Dedifferentiated amniotic fluid mesenchymal stem cell (primary cell): ENCODE results near the gene UNC80.
"Not testable (repeated sequence)": the region's sequence is repeated elsewhere in the genome, so short reads cannot be mapped to it uniquely, and the experiment has no call there.

Experiments used
- DNase-seq: peaks from one replicate; pipeline ENCODE4 v3.0.0-alpha.2; 2016; ENCODE audit errors: extremely low spot score

UNC80 gene

DNA sequence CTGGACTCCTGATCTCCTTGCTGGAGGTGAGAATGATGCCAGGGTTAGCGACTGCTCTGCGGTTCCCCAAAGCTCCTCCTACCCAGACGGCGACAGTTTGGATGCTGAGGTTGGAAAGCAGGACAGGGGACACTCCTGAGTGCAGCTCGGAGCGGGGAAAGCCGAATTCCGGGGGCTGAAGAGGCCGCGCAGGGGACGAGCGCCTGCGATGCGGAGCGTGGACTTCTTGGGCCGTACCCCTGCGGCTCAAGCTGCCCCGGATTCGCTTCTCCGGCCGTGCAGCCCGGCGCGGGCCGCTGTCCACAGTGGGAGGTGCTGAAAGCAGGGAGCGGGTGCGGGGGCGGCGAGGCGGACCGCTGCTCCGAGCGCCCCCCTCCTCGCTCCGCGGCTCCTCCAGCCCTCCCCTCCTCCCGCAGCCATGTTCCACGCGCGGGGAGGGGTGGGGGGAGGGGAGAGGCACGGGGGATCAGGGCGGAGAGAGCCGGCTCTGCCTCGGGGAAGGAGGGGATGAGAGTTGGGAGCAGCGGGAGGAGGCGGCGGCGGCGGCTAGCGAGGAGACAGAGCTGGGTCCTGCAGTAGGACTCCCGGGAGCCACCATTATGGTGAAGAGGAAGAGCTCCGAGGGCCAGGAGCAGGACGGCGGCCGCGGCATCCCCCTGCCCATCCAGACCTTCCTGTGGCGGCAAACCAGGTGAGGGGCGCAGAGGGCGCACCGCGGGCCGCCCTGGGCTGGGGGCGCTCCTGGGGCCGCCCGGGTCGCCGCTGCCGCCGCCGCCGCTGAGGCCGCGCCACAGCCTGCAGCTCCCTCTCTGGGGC lies at the start of gene UNC80:
TSS of gene UNC80 (plus strand) at position 359 of the 816 bp plus-strand sequence. CDS start at position 600, 241 bp downstream.
- peak; percentile 43 for DNase-seq

DNA sequence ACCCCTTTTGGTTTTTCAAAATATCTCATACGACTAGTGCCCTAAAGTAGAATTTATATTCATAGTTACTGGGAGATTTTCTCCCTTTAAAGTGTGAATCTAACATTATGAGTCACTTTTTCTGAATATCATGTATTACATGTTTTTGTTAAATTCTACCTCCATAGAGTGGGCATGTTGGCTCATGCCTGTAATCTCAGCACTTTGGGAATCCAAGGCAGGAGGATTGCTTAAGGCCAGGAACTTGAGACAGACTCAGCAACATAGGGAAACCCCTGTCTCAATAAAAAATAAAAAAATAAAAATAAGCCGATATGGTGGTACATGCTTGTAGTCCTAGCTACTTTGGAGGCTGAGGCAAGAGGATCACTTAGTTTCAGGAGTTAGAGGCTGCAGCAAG lies 45.3 kb upstream of the UNC80 start:
- DNase-seq: no peak

DNA sequence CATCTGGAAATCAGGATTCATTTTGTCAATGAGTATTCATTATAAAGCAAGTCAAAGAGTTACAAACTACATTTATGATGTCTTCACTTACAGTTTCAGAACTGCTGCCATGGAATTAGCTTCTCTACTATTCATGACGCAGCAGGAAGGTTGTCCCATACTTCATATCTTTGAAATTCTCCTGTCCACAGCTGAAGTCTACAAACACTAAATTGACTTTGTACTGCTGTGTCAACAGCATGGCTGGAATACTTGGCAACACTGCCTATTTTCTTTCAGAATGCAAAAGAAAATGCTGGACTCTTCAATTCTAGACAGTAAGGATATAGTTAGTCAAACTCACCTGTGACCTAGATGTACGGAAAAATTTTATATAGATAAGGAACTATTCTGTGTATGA lies 44.6 kb upstream of the UNC80 start:
- no peak for DNase-seq

DNA sequence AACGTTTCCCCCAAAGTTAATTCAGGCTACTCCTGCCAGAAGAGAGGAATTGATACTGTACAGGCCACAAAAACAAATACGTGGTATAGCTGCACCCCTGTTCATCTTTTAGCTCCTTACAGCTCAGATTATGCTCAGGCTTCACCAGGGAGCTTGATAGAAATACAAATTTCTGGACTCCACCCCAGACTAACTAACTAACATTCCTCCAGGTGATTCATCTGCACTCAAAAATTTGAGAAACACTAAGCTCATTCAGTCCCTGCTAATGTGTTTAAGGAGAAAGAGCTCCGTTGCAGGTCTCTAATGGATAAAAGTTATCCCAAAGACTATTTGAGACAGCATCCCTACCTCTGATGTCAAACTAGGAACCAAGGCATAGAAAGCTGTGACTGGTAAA lies 36.8 kb upstream of the UNC80 start:
- DNase-seq: no peak

- DNase-seq: no peak
These were observed 29.7 kb upstream of the UNC80 start for GRCh38 chr2:209741953-209742352.

DNA sequence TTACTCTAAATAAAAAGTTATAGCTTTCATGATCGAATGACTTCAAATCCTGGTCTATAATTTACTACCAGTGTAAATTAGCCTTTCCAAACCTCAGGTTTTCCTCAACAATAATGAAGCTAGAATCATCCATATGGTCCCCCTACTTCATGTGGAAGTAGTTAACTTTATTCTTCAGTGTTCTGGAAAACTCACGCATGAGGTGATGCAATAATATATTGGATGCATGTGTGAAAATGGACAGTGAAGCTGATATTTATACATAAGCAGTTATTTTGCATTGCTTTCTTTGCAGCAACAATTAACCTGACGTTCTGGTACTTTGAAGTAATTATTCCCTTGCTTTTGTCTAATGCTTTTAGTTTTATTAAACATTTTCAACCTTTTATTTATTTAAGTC lies 18.6 kb upstream of the UNC80 start:
- no peak for DNase-seq

- no peak for DNase-seq
These were observed 14.5 kb upstream of the UNC80 start for GRCh38 chr2:209757163-209757562.

- DNase-seq: no peak
These were observed 10.1 kb upstream of the UNC80 start for GRCh38 chr2:209761566-209761965.

- DNase-seq: no peak
These were observed 9.1 kb upstream of the UNC80 start for GRCh38 chr2:209762563-209762962.

- no peak for DNase-seq
These were observed 8.5 kb upstream of the UNC80 start for GRCh38 chr2:209763106-209763505.

DNA sequence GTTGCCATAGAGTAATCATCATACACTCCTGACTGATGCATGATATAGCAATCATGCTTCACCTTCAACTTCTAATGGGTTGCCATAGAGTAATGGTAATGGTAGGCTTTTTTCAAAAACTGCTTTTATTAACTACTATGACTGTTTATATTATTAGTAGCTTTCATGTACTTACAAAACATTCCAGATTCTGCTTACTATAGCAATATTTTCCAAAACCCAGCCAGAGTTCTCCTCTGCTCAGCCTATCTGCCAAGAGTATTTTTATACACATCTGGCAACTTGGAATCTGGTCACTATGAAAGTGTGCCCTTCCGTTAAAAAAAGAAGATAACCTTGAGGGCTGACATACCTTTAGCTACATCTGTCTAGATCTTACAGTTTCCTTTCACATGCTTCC lies 5.0 kb upstream of the UNC80 start:
- no peak for DNase-seq

- no peak for DNase-seq
These were observed 4.3 kb upstream of the UNC80 start for GRCh38 chr2:209767316-209767715.

GRCh38 chr2:209768557-209768956 lies 3.1 kb upstream of the UNC80 start:
- DNase-seq: no peak

DNA sequence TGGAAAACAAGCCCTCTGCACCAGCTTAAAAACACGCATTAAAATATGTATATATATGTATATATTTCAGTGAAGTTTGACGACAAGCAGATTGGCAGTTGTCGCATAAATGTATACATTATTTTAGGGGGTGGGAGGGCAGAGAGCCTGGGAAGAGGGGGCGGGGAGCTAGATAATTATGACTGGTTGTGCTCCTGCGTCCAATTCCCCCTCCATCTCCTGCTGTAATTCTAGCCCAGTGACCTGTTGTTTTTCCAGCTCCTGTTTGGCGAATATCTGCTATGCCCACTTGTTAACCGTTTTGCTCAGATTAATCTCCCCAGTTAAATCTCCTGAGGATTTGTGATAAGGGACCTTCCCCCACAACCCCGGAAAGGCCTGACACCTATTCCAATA lies 656 bp downstream of the UNC80 start:
- DNase-seq: no peak

GRCh38 chr2:209773377-209773776 lies 1.7 kb downstream of the UNC80 start:
- DNase-seq: no peak

DNA sequence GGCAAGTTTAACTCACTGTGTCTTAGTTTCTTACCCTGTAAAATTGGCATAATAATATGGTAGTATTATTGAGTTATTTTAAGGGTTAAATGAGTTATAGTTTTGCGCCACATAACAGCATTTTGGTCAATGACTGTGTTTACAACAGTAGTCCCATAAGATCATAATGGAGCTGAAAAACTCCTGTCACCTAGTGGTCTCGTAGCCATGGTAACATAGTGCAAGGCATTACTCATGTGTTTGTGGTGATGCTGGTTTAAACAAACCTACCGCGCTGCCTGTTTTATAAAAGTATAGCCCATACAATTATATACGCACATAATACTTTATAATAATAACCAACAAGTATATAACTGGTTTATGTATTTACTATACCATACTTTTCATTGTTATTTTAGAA lies 15.8 kb downstream of the UNC80 start:
- DNase-seq: no peak

DNA sequence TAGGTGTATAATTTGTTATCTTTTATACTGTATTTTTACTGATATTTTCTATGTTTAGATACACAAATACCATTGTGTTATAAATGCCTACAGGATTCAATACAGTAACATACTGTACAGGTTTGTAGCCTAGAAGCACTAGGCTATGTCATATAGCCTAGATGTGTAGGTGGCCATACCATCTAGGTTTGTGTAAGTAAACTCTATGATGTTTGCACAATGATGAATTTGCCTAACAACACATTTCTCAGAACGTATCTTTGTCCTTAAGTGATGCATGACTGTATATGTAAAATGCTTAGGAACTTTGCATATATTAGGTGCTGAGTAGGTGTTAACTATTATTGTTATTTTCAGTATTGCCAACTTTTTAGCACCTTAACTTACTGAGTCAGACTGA lies 17.3 kb downstream of the UNC80 start:
- DNase-seq: no peak

DNA sequence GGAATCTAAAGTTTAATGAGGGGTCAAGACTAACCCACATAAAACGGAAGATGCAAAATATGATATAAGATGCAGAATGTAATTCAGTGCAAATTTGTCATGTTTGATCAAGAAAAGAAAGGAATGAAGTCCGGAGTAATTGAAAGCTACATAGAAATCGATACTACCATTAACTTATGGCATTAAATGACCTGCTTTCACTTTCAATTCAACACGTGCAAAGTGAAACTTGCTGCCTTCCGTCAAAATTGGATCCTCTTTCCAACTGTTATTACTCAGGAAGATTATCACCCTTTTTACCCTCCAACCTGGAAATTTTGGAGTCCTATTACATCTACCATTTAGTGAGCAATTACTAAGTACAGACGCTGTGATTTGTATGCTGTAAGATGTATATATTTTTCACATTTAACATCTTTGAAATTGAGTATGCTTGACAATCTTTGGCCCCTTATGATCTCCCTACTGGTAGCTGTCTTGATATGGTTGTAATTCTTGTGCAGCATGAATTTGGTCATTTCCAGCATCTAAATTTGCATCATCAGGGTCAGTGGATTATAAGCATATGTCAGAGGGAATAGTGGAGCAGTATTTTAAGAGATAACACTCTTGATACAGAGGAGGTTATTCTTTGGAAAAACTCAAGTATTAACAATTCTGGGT lies 18.6 kb downstream of the UNC80 start:
- DNase-seq: no peak

GRCh38 chr2:209791151-209791550 lies 19.5 kb downstream of the UNC80 start:
- DNase-seq: no peak

DNA sequence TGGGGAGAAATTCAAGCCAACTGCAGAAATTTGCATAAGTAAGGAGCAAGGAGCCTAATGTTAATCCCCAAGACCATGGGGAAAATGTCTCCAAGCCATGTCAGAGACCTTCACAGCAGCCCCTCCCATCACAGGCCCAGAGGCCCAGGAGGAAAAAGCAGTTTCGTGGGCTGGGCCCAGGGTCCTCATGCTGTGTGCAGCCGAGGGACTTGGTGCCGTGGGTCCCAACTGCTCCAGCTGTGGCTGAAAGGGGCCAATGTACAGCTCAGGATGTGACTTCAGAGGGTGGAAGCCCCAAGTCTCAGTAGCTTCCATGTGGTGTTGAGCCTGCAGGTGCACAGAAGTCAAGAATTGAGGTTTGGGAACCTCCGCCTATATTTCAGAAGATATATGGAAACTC lies 23.8 kb downstream of the UNC80 start:
- not testable (repeated sequence) for DNase-seq

- no peak for DNase-seq
These were observed 33.7 kb downstream of the UNC80 start for GRCh38 chr2:209805351-209805750.

DNA sequence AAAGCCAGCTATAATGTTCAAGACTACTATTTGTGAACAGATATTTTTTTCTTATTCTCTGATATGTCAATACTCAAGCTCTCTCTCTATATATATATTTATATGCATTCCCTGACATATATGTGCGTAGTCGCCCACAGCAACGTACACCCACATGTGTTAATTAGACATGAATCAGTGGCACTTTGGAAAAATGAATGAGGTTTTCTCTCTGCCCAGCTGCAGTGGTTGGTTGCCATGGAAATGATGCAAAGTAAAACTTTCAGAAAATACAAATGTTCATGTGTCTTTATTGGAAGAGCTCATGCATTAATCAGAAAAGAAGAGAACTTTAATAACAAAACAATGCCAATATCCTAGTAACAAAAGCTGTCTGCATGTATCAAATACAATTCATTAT lies 34.7 kb downstream of the UNC80 start:
- DNase-seq: no peak

DNA sequence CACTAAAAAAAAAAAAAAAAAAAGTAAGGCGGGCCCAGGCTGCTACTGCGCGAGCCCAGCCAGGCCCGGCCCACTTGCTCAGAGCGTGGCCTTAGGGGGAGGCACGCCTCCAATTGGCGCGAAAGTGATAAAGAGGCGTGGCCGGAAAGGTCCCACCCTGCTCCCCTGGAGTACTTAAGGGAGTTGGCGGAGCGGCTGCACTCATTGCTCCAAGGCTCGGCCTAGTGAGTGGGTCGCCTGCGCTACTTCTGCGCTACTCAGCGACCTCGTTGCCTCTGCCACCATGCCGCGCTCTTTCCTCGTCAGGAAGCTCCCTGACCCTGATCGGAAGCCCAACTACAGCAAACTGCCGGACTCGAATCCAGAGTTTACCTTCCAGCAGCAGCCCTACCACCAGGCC lies 36.9 kb downstream of the UNC80 start:
- DNase-seq: no peak
